Measurements from ENCODE around the gene RECQL5.

Gene RECQL5

GRCh38 chr17:75604034-75604695 lies 62.8 kb downstream of the RECQL5 start:
- TF ChIP-seq, protein P1, sequence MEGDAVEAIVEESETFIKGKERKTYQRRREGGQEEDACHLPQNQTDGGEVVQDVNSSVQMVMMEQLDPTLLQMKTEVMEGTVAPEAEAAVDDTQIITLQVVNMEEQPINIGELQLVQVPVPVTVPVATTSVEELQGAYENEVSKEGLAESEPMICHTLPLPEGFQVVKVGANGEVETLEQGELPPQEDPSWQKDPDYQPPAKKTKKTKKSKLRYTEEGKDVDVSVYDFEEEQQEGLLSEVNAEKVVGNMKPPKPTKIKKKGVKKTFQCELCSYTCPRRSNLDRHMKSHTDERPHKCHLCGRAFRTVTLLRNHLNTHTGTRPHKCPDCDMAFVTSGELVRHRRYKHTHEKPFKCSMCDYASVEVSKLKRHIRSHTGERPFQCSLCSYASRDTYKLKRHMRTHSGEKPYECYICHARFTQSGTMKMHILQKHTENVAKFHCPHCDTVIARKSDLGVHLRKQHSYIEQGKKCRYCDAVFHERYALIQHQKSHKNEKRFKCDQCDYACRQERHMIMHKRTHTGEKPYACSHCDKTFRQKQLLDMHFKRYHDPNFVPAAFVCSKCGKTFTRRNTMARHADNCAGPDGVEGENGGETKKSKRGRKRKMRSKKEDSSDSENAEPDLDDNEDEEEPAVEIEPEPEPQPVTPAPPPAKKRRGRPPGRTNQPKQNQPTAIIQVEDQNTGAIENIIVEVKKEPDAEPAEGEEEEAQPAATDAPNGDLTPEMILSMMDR (IDR thresholded peaks at IDR 0.05; ENCODE audit: low read depth, low read length) = no peak
- TF ChIP-seq EZH2phosphoT487 (IDR thresholded peaks at IDR 0.05; ENCODE audit: low read depth) = no peak
- Histone ChIP-seq H2AFZ (ENCODE audit: low read depth, low read length) (no peak overlapping the region), H3K4me3 (ENCODE audit: low read length) (no peak overlapping the region), H4K20me1 (ENCODE audit: insufficient read depth, low read length) (no peaks in the 10 kb centered on the region), H3K9me3 (ENCODE audit: insufficient read depth, low read length) (no peaks in the 10 kb centered on the region), H3K36me3 (replicated peaks; ENCODE audit: low read depth, low read length) (no peaks in the 10 kb centered on the region), H3K27ac (ENCODE audit: low read length) (no peak overlapping the region), H3K79me2 (ENCODE audit: low read length) (no peaks in the 10 kb centered on the region), H3K4me1 (ENCODE audit: low read length) (peaks cover 2% of the 10 kb centered on the region; the same call in 1 of the 2 replicates), H3K4me2 (ENCODE audit: low read length) (no peak overlapping the region), H3K27me3 (ENCODE audit: low read depth, low read length) (no peaks in the 10 kb centered on the region; the same call in none of the 2 replicates), H3K9ac (ENCODE audit: low read length) (no peak overlapping the region)

DNA sequence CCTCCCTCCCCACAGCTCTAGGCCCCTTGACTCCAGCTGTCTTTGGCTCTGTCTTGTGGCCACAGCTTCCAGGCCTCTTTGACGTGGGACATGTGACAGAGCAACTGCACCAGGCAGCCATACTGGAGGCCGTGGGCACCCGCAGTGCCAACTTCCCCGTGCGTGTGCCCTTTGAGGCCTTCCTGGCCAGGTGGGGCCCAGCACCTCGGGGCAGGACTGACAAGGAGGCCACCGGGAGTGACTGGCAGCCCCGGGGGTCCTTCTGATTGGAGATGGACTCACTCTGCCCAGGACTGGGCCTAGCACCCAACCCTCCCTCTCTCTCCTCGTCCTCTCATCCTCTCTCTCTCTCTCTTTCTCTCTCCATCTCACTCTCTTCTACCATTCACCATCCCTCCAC lies 63.8 kb downstream of the RECQL5 start:
- peaks cover 2% of the 10 kb centered on the region; the same call in 1 of the 2 replicates for H3K4me1 ChIP-seq (ENCODE audit: low read length)
- no peaks in the 10 kb centered on the region for H3K9me3 ChIP-seq (ENCODE audit: insufficient read depth, low read length)
- no peaks in the 10 kb centered on the region for H3K36me3 ChIP-seq (replicated peaks; ENCODE audit: low read depth, low read length)
- no peak overlapping the region for H3K4me2 ChIP-seq (ENCODE audit: low read length)
- TF ChIP-seq EZH2phosphoT487 (IDR thresholded peaks at IDR 0.05; ENCODE audit: low read depth) = no peak
- TF ChIP-seq, protein P1 (IDR thresholded peaks at IDR 0.05; ENCODE audit: low read depth, low read length) = no peak
- H3K27ac ChIP-seq (ENCODE audit: low read length) = no peak overlapping the region
- no peaks in the 10 kb centered on the region for H3K79me2 ChIP-seq (ENCODE audit: low read length)
- no peaks in the 10 kb centered on the region for H4K20me1 ChIP-seq (ENCODE audit: insufficient read depth, low read length)
- H3K27me3 ChIP-seq (ENCODE audit: low read depth, low read length) = no peaks in the 10 kb centered on the region; the same call in none of the 2 replicates
- H3K9ac ChIP-seq (ENCODE audit: low read length) = no peak overlapping the region
- H2AFZ ChIP-seq (ENCODE audit: low read depth, low read length) = no peak overlapping the region
- no peak overlapping the region for H3K4me3 ChIP-seq (ENCODE audit: low read length)

DNA sequence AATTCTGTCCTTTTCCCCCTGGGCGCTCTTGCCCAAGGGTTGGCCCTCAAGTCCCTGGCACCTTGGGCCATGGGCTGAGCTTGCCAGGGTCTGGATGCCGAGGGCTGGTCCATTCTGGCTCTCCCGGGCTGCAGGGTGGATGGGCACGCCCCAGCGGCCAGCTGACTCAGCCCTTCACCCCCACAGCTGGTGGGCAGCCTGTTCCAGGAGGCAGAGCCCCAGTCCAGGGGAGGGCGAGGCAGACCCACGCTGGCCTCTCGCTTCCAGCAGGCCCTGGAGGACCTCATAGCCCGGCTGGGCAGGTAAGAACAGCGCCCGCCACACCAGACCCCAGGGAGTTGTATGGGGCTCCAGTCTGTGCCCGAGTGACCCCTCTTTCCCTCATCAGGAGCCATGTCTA lies 64.3 kb downstream of the RECQL5 start:
- H3K9ac ChIP-seq (ENCODE audit: low read length) = no peak overlapping the region

More for the DNA sequence above, 64.3 kb downstream of the RECQL5 start:
- TF ChIP-seq, protein P1 (IDR thresholded peaks at IDR 0.05; ENCODE audit: low read depth, low read length) = no peak
- no peak for TF ChIP-seq EZH2phosphoT487 (IDR thresholded peaks at IDR 0.05; ENCODE audit: low read depth)
- H3K27me3 ChIP-seq (ENCODE audit: low read depth, low read length) = no peaks in the 10 kb centered on the region; the same call in none of the 2 replicates
- peaks cover 2% of the 10 kb centered on the region; the same call in 1 of the 2 replicates for H3K4me1 ChIP-seq (ENCODE audit: low read length)
- no peak overlapping the region for H3K4me2 ChIP-seq (ENCODE audit: low read length)
- no peak overlapping the region for H2AFZ ChIP-seq (ENCODE audit: low read depth, low read length)
- no peaks in the 10 kb centered on the region for H3K36me3 ChIP-seq (replicated peaks; ENCODE audit: low read depth, low read length)
- no peaks in the 10 kb centered on the region for H3K9me3 ChIP-seq (ENCODE audit: insufficient read depth, low read length)
- no peak overlapping the region for H3K4me3 ChIP-seq (ENCODE audit: low read length)
- H4K20me1 ChIP-seq (ENCODE audit: insufficient read depth, low read length) = no peaks in the 10 kb centered on the region
- H3K27ac ChIP-seq (ENCODE audit: low read length) = no peak overlapping the region
- no peaks in the 10 kb centered on the region for H3K79me2 ChIP-seq (ENCODE audit: low read length)
